Stimulated activated CD8-positive, alpha-beta memory T cell treated with anti-CD3 and anti-CD28 coated beads, Interleukin-15, amount 100 ng/mL, for 24 hours (primary cell): ENCODE results near the gene KLHL28.

ENCODE experiments used
- DNase-seq: peaks from one replicate; pipeline ENCODE4 v3.0.0-alpha.2; 2020; ENCODE audit warnings: low read depth

KLHL28 gene

GRCh38 chr14:44960646-44961045, 1.1 kb downstream of the KLHL28 start:
- DNase-seq, result no peak

GRCh38 chr14:44960146-44960545, 1.6 kb downstream of the KLHL28 start:
- DNase-seq, result no peak

DNA sequence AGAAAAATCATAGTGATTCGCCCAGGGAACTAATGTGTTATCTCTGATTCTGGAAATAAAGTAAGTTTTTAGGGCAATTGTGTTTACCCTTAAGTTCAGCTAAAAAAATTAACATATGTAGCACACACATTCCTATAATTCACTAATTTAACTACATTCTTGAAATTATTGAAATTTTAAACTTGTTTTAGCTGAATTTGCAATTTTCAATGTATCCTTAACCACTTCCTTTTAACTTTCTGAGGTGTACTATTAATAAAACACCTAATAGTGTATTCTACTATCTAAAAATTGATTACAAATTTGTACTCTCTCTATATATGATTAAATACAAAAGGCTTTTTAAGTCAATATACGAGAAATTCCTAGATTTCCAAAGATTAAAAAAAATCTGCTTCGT, 2.2 kb downstream of the KLHL28 start:
- DNase-seq, result no peak

- DNase-seq, result no peak
Observed at GRCh38 chr14:44956866-44957265, 4.9 kb downstream of the KLHL28 start.

GRCh38 chr14:44955528-44955927, 6.2 kb downstream of the KLHL28 start:
- no peak for DNase-seq

DNA sequence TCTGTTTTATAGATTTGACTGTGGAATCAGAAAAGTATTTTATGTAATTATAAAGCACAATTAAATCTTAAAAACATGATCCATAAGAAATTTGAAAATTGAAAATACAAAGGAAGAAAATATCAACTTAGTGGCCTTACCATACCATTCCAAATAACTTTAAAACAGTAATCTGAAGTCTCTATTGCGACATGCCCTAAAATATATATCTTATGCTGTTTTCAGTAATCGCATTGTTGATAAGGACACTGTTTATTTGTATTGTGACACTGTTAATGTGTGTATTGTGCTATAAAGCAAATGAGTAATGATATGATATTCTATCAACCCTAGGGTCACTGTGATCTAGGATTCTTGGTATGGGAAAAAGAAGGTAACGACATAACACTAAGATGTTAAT, 7.0 kb downstream of the KLHL28 start:
- no peak for DNase-seq

DNA sequence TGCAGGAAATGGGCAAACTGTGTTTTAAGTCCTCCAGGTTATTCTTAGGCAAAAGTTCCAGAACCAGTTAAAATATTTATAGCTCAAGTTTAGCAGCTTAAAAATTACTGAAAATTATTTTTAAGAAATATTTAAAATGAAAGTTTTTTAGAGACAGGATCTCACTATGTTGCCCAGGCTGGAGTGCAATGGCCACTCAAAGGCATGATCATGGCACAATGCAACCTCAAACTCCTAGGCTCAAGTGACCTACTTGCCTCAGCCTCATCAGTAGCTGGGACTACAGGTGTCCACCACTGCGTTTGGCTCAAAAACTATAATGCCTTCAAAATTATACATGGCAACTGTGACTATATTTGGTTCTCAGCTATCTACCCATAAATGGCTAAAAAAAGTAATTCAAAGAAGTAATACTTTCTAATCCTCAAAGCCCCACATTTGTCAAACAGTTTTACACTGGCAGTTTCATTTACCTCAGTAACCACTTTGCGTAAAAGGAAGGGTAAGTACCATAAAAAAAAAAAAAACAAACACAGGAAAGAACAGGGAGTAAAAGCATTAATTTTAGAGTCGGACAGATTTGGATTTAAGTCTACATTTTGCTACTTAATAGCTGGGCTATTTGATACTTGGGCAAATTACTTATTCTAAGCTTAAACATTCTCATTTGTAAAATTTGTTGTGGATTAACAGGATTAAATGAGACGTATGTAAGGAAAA, 9.2 kb downstream of the KLHL28 start:
- DNase-seq, result no peak

DNA sequence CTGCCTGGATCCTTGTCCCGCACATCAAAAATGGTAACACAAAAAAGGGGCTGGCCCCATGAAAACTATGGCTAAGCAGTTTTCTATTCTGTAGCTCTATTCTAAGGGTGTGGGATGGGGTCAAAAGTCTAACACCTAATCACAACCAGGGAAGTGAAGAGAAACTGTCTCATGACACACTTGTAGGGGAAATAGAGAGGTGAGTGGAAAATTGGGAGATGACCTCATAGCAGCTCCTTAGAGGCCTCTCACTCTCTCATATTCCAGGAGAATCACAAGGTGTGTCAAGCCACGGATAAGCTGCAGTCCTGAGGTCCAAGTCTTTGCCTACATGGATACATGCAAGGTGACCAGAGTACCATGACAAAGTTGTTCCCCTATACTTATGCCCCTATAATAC, 10.7 kb downstream of the KLHL28 start:
- DNase-seq, result no peak

DNA sequence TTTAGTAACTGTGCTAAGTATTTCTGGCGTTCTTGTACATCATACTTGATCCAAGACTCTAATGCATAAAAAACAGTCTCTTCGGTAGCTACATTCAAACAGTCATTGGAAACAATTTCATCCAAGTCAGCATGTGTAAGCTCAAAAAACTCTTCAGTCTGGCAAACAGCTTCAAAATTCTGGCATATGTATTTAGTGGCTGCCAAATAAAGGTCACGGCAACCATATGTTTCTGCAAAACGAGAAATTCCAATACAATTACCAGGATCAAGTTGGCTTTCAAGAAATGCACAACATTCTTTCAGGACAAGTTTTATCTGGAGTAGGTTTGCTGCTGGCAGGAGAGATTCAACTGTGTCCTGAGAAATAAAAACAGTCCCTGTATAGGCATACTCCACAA, 16.5 kb downstream of the KLHL28 start:
- DNase-seq, result no peak

DNA sequence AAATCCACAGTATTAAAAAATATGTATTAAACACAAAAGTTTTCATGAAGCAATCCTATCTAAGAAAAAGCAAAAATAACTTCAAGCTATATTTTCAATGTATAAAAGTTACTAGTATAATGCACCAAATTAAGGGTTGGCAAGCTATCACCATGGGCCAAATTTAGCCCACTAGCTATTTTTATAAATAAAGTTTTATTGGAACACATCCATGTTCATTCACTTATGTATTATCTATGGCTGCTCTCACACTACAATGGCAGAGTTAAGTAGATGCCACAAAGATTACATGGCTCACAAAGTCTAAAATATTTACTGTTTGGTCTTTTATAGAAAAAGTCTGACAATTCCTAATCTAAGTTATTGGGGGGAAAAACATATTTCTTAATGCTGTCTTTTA, 17.6 kb downstream of the KLHL28 start:
- DNase-seq, result no peak

DNA sequence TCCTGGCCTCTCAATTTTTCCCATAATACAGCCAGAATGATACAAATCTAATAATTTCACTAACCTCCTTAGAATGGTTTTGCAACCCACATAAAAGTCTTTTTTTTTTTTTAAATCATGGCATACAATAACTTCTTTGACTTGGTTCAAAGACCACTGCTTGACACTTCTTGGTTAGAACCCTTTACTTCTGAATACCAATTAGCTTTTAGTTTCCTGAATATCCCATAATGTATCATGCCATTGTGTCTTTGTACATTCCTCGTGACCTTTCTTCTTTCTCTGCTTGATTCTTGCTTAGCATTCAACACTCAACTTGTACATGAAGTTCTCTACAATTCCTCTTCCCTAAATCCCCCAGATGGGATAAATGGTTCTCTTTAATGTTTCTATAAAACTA, 19.3 kb downstream of the KLHL28 start:
- no peak for DNase-seq

DNA sequence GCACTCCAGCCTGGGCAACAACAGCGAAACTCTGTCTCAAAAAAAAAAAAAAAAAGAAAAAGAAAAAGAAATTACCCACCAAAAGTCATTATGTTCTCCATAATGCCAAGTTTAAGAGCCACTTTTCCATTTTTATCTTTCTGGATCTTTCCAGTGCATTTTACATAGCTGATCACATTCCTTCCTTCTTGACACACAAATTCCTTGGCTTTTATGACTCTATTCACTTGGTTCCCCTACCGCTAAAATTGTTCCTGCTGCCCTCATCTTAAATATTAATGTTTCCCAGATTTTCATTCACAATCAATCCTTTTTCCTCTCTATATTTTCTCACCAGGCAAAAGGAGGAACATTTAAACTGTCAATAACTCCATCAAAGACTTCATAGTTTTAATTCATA, 20.2 kb downstream of the KLHL28 start:
- no peak for DNase-seq

GRCh38 chr14:44940944-44941343, 20.8 kb downstream of the KLHL28 start:
- no peak for DNase-seq

DNA sequence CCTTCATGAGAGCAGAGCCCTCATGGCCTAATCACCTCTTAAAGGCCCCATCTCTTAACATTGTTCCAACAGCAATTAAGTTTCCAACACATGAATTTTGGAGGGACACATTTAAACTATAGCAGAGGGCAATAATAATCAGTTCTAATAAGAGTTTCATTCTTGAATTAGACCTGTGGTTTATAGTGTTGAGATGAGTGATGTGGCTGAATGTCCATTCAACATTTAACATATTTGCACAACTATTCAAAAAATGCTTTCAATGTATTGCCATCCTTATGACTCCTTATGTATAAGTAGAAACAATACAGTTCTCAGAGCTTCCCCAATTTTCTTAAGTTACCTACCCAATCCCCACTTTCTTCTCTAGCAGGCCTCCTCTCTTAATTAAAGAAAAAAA, 21.5 kb downstream of the KLHL28 start:
- DNase-seq, result no peak

DNA sequence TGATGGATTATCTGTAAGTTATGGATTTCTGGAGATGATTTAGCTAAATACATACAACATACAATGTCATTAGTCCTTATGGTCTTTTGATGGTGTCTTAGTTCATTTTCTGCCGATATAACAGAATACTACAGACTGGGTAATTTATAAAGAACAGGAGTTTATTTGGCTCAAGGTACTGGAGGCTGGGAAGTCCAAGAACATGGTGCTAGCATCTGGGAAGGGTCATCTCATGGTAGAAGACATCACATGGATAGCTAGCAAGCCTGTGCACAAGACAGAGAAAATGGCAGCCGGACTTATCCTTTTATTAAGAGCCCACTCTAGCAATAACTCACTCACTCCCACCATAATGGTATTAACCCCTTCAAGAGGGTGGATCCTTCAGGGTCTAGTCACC, 24.2 kb downstream of the KLHL28 start:
- DNase-seq, result no peak

DNA sequence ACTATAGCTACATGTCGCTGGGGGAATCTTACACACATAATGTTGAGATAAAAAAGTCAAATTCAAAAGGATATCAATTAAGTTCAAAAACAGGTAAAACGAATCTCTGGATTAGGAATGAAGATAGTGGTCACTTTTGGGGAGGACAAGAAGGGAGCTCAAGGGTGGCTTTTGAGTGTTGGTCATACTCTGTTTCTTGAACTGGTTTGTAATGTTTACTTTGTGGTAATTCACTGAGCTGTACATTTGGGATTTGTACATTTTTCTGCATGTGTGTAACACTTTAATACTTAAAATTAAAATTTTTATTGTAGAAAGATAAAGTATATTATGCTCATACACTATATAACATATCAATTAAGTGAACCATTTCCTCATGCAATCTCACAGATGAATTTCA, 26.6 kb downstream of the KLHL28 start:
- DNase-seq, result no peak

GRCh38 chr14:44928793-44929192, 33.0 kb downstream of the KLHL28 start:
- DNase-seq, result no peak

GRCh38 chr14:44914849-44915248, 46.9 kb downstream of the KLHL28 start:
- no peak for DNase-seq

DNA sequence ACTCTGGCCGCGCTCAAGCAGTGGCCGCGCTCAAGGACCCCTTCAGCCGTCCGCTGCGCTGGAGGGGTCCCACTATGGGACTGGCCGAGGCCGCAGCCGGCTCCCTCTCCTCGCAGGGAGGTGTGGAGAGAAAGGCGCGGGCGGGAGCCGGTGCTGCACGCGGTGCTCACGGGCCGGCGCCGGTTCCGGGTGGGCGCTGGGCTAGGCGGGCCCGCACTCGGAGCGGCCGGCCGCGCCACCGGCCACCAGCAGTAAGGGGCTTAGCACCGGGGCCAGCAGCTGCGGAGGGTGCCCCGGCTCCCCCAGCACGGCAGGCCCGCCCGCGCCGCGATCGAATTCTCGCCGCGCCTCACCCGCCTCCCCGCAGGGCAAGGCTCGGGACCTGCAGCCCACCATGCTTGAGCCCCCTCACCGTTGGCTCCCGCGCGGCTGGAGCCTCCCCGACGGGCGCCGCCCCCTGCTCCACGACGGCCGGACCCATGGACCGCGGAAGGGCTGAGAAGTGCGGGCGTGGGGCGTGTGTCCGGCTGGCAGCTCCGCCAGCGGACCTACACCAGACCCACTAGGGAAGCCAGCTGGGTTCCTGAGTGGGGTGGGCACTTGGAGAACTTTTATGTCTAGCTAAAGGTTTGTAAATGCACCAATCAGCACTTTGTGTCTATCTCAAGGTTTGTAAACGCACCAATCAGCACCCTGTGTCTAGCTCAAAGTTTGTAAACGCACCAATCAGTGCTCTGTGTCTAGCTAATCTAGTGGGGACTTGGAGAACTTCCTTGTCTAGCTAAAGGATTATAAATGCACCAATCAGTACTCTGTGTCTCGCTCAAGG, 49.5 kb downstream of the KLHL28 start:
- DNase-seq, result no peak

GRCh38 chr14:44910821-44911220, 50.9 kb downstream of the KLHL28 start:
- DNase-seq, result no peak

DNA sequence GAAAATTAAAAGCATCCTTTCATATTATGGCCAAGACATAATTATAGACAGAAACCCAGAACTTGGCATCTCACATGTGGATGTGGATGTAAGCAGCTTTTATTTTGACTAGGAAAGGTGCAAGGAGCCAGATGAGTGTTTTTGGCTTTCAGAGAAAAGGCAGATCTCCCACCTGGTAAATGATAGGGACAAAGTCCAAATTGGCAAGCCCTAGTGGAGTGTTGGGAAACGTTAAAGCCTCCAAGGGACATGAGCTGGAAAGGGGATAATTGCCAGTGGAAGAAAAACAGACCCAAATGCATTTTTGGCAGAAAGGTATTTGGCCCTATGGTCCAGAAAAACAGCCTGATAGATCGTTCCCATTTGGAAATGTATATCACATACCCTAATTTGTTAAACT, 60.1 kb downstream of the KLHL28 start:
- DNase-seq, result no peak

DNA sequence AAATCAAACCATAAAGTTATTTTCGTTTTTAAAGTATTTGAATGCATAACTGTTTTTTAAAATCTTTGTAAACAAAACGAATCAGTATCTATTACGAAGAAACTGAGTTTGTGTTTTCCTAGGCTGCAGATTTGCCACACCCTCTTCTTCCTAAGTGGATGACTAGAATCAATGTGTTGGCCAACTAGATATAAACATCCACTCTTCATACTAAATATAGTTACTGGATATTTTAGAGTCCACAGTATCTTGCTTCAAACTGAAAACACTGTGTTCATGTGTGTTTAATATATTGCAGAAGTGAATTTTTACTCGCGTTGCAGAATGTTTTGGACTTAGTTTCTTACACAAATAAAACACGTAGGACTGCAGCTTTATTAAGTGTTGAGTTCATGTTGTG, 63.2 kb downstream of the KLHL28 start:
- DNase-seq, result no peak

DNA sequence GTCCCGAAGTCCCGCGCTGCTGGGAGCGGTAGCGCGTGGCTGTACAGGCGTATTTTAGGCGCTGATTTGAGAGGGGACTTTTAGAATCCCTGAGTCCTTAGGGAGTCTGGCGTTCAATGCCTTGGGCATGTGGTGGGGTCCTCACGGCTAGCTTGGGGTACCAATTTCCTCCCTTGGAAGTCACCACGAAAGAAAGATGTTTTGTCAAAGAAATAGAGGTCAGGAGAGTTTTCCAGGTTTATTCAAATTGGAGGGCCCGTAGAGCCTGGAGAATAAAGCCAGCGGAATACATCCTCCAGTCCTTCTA, 63.9 kb downstream of the KLHL28 start:
- no peak for DNase-seq
